ENCODE results near the gene VDAC1.

Gene VDAC1

DNA sequence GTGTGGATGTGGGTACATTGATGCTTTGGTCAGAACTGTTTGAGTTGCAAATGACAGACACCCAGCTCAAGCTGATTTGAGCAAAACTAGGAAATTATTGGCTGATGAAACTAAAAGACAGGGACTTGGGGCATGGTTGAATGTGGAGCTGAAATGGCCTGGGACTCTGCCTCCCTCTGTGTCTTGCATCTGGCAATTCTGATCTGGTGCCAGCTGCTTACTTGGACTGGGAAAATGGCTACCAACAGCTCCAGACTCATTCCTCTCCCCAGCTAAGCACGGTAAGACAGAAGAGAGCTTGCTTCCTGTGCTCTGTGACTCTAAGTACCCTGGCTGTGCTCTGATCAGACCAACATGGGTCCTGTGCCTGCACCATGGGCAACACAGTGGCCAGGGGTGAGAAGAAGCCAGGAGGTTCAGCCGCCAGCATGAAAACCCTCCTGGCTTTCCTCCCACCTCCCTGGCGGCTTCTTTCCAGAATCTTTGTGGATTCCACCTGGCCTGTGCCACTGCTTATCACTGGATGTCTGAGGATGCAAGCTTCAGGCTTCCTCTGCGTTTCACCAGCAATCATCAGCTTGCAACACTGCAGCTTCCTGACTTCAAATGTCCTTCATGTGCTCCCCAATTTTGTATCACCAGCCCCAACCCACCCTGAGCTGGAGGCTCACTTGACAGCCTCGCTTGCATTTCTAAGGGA, 80.4 kb downstream of the VDAC1 start:
- no peak for FAIRE-seq

GRCh38 chr5:133921979-133922378, 82.8 kb downstream of the VDAC1 start:
- no peak for FAIRE-seq

Measured in G401.6 (cell line).